Measurements from ENCODE around the gene RGS6. TPM values are rescaled to one million over a fixed set of nuclear protein-coding genes. Genes with fewer than 3 reads are reported as not detected.

RGS6 gene
- total RNA-seq, 1 donor from 2014 or later = 26.1 TPM

- intact Hi-C loops (cut with DNase I) = no loop called here
- ATAC-seq (ENCODE audit: poor library complexity) = no peak
- DNase-seq = no peak
Observed at GRCh38 chr14:72594099-72594901, 662.1 kb downstream of the RGS6 start.

GRCh38 chr14:72595152-72595862, 663.1 kb downstream of the RGS6 start:
- no peak for DNase-seq
- intact Hi-C loops (cut with DNase I) = no loop called here
- ATAC-seq (ENCODE audit: poor library complexity) = no peak

DNA sequence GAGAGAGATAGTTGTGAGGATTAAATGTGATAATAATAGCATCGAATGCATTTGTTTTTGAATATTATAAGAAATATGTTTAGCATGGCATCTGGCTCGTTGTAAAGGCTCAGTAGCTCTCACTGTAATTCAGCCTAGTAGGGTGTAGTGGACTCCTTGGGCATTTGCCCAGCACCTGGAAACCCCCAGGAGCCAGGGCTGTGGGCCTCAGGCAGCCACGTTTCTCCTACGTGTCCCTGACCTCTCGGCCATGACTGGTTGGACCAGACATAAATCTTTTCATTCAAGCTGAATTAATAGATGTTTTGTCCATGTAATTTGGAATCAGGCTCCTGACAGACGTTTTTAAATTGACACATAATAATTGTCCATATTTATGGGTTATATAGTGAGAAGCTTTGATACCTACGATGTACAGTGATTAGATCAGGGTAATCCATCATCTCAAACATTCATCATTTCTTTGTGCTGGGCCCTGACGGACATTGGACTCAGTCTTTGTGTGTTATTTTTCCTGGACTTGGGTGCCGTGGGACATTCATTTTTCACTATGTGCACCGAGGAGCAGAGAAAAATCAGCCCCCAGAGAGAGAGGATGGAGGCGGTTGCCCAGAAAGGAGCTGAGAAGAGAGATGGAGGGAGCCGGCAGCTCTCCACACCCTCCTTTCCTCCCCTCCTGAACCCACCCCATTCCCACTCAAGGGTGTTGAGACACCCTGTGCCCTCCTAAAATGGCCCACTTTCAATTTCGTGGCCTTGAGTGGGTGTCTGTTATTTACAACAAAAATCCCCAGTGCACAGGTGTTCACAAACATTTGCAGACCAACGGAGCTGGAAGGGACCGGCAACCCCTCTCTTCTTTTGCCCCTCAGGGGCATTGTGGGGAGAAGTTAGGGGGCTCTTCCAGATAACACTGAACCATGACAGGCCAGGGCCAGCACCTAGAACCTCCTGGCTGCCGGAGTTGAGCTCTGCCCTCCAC, 665.3 kb downstream of the RGS6 start:
- intact Hi-C loops (cut with DNase I) = no loop called here
- ATAC-seq (ENCODE audit: poor library complexity) = no peak
- DNase-seq = no peak

GRCh38 chr14:72598306-72598705, 666.1 kb downstream of the RGS6 start:
- ATAC-seq (ENCODE audit: poor library complexity) = no peak
- no peak for DNase-seq
- intact Hi-C loops (cut with DNase I) = no loop called here

DNA sequence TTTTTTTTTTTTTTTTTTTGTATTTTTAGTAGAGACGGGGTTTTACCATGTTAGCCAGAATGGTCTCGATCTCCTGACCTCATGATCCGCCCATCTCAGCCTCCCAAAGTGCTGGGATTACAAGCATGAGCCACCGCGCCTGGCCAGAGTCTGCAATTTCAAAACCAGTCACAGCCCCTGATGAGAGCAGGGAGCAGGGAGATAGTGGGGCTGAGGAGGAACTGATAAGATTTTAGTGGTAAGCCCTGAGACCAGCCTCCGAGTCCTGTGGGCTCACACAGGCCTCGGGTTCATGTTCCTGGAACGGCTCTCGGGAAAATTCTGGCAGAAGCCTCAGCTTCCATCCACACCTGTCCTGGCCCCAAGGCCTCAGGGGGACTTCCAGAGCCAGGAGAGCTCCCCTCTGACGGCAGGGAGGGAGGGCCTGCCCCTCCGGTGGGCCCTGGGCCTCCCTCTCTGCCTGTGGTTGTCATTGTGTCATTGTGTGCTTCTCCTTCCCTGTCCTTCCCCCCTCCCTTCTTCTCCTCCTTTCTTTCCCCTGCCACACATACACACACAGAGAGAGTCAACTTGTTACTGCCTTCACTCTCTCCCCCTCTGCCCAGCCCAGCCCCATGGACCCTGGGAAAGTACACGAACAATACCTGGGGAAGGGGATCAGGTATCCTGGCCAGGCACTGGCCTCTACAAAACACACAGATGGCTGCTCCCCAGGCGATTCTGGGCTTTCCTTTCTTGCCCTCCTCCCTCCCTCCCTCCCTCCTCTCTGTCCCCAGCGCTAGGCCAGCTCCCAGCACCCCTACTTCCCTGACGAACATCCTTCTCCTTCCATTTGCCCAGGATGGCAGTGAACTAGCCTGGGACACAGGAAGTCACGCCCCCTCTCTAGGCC, 667.6 kb downstream of the RGS6 start:
- intact Hi-C loops (cut with DNase I) = no loop called here
- ATAC-seq (ENCODE audit: poor library complexity) = no peak
- DNase-seq = no peak

DNA sequence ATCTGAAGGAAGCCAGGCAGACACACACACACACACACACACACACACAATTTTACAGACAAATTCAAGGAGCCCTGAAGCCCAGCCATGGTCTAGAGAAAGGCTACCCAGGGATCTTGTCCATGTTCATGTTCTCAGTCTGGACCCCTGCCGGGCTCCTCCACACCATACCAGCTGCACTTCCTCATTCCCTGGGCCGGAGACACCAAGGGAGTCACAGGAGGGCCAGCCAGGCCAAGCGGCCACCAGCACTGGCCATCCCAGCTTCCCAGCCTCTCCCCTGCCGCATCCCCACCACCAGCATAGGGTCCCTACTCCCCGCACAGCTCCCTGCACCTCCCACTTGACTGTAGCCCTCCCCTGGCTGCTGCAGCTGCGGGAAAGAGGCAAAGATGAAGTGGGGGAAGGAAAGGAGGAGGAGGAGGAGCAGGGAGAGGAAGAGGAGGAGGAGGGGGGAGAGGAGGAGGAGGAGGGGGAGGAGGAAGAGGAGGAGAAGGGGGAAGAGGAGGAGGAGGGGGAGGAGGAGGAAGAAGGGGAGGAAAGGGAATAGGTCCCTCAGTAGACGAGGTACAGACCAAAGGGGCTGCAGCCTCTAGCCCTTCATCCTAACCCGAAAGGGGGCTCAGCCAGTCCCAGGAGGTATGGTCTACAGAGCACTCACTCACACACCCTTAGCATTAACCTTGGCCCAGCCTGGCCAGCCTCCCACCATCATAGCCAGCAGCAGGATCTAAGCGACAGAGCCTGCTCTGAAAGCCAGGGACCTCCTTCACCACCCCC, 668.5 kb downstream of the RGS6 start:
- intact Hi-C loops (cut with DNase I) = no loop called here
- ATAC-seq (ENCODE audit: poor library complexity) (peak; percentile 52), DNase-seq (no peak)

DNA sequence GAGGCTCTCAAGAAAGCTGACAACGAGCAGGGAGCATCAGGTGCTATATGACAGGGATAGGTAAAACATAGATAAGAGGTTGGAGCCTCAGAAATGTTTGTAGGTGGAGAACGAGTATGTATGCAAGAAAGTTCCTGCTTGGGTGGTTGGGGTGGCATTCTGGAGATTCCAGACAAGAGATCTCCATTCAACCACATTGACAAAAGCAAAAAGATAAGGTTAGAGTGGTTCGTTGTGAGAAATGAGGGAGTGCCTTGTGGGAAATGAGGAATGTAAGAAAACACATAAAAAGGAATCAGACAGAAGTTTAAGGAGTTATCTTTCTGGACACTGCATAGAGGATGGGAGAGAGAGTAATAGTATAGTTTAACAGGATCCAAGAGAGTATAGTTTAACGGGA, 671.4 kb downstream of the RGS6 start:
- intact Hi-C loops (cut with DNase I) = no loop called here
- no peak for DNase-seq
- ATAC-seq (ENCODE audit: poor library complexity) = no peak

DNA sequence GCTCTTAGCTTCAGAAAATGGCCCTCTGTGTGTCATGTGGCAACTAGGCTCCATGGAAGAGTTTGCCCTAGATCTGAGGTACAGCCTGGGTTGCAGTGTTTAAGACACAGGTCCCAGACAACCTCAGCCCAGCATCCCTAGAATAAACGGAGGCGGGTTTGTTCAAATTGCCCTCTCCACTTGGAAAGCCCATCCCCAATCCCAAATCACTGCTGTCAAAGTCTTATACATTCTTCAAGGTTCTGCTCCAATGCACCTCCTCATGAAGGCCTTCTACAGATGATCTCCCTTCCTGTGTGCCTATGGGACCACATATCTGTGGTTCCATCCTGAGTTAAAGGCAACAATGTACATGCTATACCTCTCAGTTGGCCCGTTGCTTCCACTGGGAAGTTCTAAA, 671.9 kb downstream of the RGS6 start:
- no peak for ATAC-seq (ENCODE audit: poor library complexity)
- intact Hi-C loops (cut with DNase I) = no loop called here
- DNase-seq = no peak

GRCh38 chr14:72605096-72605920, 673.1 kb downstream of the RGS6 start:
- ATAC-seq (ENCODE audit: poor library complexity) (no peak), DNase-seq (no peak)
- intact Hi-C loops (cut with DNase I) = no loop called here

GRCh38 chr14:72605921-72606220, 673.6 kb downstream of the RGS6 start:
- no peak for ATAC-seq (ENCODE audit: poor library complexity)
- intact Hi-C loops (cut with DNase I) = no loop called here
- DNase-seq = no peak

- intact Hi-C loops (cut with DNase I) = no loop called here
- DNase-seq (no peak), ATAC-seq (ENCODE audit: poor library complexity) (no peak)
Observed at GRCh38 chr14:72606879-72607278, 674.6 kb downstream of the RGS6 start.

DNA sequence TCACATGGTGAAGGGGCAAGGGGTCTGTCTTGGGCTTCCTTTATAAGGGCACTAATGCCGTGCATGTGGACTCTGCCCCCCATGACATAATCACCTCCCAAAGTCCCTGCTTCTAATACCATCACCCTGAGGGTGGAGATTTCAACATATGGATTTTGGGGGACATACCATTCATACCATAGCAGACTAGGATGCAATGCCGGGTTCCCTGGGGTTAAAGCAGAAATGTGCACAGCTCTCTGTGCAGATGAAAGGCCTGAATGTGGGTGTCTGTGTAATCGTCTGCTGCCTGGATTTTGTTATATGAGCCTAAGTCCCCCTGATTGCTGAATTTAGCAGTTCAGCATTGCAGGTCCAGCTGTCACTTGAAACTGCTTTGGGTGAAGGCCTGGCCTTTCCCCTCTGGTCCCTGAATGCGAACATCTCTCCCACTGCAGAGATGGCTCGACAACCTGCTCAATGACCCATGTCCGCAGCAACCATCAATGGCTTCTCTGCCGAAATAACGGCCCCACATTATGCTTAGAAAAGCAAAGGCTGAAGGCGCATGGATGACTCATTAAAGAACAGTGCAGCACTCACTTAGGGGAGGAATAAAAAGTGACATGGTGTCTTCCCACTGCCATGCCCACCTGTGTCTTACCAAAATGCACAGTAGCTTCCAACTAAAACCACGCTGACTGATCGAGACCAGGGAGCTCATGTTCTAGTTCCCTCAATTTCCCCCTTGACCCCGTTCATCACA, 675.3 kb downstream of the RGS6 start:
- intact Hi-C loops (cut with DNase I) = no loop called here
- no peak for ATAC-seq (ENCODE audit: poor library complexity)
- DNase-seq = no peak

DNA sequence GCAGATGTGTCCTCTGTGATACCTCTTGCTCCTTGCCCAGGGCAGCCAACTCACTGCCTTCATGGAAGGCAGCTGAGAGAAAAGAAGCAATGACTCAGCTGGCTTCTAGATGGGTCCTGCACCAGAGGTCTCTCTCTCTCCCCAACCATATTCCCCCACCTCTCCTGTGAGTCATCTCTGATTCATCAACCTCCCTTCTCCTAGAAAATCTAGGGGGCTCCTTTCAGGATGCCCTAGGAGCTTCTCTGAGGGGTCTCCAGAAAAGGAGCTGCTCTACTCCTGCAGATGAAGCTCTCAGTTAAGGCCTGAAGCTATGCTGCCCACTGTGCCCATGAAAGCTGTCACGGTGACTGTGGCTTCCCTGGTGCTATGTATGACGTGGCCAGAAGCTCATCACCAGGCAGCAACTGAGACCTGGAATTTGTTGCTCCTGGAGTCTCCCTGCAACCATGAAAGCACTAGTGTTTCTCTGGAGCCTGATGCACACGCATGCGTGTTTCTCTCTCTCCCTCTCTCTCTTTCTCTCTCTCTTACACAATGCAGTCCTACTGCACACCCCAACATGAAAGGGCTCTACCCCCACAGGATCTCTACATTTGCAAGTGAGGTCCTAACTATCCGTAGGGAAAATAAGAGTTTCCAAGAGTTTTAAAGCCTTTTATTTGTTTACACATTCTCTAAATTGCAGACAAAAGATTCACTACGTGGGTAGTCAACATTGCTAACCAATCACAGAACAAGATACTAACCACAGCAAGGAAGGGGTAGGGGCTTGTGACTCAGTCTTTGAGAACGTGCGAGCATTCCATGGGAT, 676.4 kb downstream of the RGS6 start:
- intact Hi-C loops (cut with DNase I) = no loop called here
- ATAC-seq (ENCODE audit: poor library complexity) (no peak), DNase-seq (no peak)

GRCh38 chr14:72609205-72609916, 677.1 kb downstream of the RGS6 start:
- DNase-seq (no peak), ATAC-seq (ENCODE audit: poor library complexity) (no peak)
- intact Hi-C loops (cut with DNase I) = no loop called here

All from Right ventricle myocardium superior (tissue), 1 donor.